Heart right ventricle (tissue), 16 donors: Measurements from ENCODE around the gene SLC28A2. TPM values are rescaled to one million over a fixed set of nuclear protein-coding genes. Genes with fewer than 3 reads are reported as not detected.

Source experiments
- ATAC-seq, 8 donors: fragments of 200-7000 bp; cut with Tn5 transposase; one replicate each; pipeline ENCODE4 v1.9.1; 2020; ENCODE audit warnings: mild to moderate bottlenecking in 8 of 8, moderate library complexity in 8 of 8, moderate number of reproducible peaks in 1 of 8
- DNase-seq, 2 donors: peaks; one replicate each; pipeline ENCODE4 v3.0.0-alpha.2; 2020
- H3K27ac ChIP-seq, 10 donors: fragments of 200-600 bp; sonication (generic) in 2 of 10; one replicate each; pipeline versions ENCODE4 v1.5.0 to v1.8.0; 2020 to 2022; ENCODE audit warnings: mild to moderate bottlenecking in 3 of 10
- H3K27me3 ChIP-seq, 7 donors: fragments of 200-600 bp; one replicate each; pipeline ENCODE4 v1.8.0; 2021 to 2022; ENCODE audit warnings: mild to moderate bottlenecking in 2 of 7
- H3K36me3 ChIP-seq, 9 donors: fragments of 200-600 bp; sonication (generic) in 1 of 9; one replicate each; pipeline versions ENCODE4 v1.5.0 to v1.8.0; 2020 to 2022; ENCODE audit warnings: mild to moderate bottlenecking in 2 of 9
- H3K4me1 ChIP-seq, 9 donors: fragments of 200-600 bp; sonication (generic) in 1 of 9; one replicate each; pipeline versions ENCODE4 v1.5.0 to v1.8.0; 2020 to 2022; ENCODE audit warnings: mild to moderate bottlenecking in 4 of 9
- H3K4me3 ChIP-seq, 10 donors: fragments of 200-600 bp; sonication (generic) in 2 of 10; one replicate each; pipeline versions ENCODE4 v1.5.0 to v1.8.0; 2020 to 2022; ENCODE audit warnings: mild to moderate bottlenecking in 7 of 10, moderate library complexity in 2 of 10
- H3K9me3 ChIP-seq, 11 donors: fragments of 200-600 bp in 10 of 11; sonication (generic) in 2 of 11; one replicate each; pipeline versions ENCODE4 v1.5.0 to v1.8.0; 2013 to 2022; ENCODE audit warnings: mild to moderate bottlenecking in 2 of 11, control low read depth in 1 of 11, moderate library complexity in 1 of 11
- CTCF ChIP-seq, 9 donors: fragments of 200-600 bp; sonication (generic) in 2 of 9; IDR thresholded peaks; one replicate each; pipeline versions ENCODE4 v1.5.0 to v1.8.0; 2021 to 2022; ENCODE audit warnings: antibody characterized with exemption in 9 of 9, mild to moderate bottlenecking in 5 of 9, moderate library complexity in 1 of 9
- WGBS, 2 donors: extraction: QIAGEN DNeasy Blood & Tissue Kit; methylation state at CpG; one replicate each; pipeline ENCODE4 v1.1.7; 2013; ENCODE audit warnings: inconsistent platforms in 1 of 2; 5-methylcytosine and 5-hydroxymethylcytosine counted together
- intact Hi-C, 10 donors: fragments of 100-400 bp; cut with DNase I; formaldehyde crosslinking; loops; one replicate each; pipeline versions ENCODE4 v1.11.1 to v1.14.2; 2022
- polyA plus RNA-seq, 2 donors: library from polyadenylated mRNA; stranded (reverse); fragments of 200-250 nt; gene quantifications; one replicate each; pipeline ENCODE4 v1.2.3, GENCODE V29; 2013
- total RNA-seq, 10 donors: library from RNA; stranded (reverse); fragmentation: NEBNext Ultra II Directional in 3 of 10; extraction: Animal tissue kit (Norgen Biotek cat#: 25700) in 3 of 10; gene quantifications; one replicate each; pipeline versions ENCODE4 v1.2.1 to v1.2.4, GENCODE V29; 2021 to 2023
- donor health status: Arrhythmogenic right ventricular cardiomyopathy.
- donor health status: ischemic (EF 13 %, LVEDD 7.1; RV severe dilation, severe dysfunction).
- donor health status: healthy with polysubstance abuse.
- donor health status: DM: no; HTN: yes; CAD: no.
- donor health status: DM: no; HTN: no; CAD: no.
- donor health status: ischemic (EF 25% LVEDD 6.9; RV normal size, moderate dysfunction).
- donor health status: ischemic (EF 25% LVEDD 5.7; RV mildly dilated, moderate dysfunction).
- donor health status: healthy.
- donor health status: DM: yes; HTN: yes; CAD: no.
- donor health status: Ischemic cardiomyopathy.
- donor health status: ischemic (EF 35%, LVEDD 5.7; RV mildly dilated, moderate dysfunction).
- donor health status: nonischemic (EF 11% LVEDD 7.7; RV severe dilation, severe dysfunction).
- donor health status: DM: yes; HTN: yes; CAD: no.
- donor health status: PGD.
- donor health status: ischemic (EF 29% LVEDD 5.4; RV normal size, mild dysfunction).
- donor health status: nonischemic (EF 23%, LVEDD 6.1; RV moderate dilation, normal function).

Gene SLC28A2
- total and polyA plus RNA-seq, 12 donors: not detected

GRCh38 chr15:45279024-45279698 lies 27.1 kb downstream of the SLC28A2 start:
- Histone ChIP-seq H3K27me3 (no peaks in the 10 kb centered on the region), H3K9me3 (no peaks in the 10 kb centered on the region), H3K4me1 (peaks cover 5 to 23% (median 15%) of the 10 kb centered on the region in 9 donors), H3K36me3 (no peaks in the 10 kb centered on the region), H3K4me3 (peak overlapping the region; percentile 47 to 81 (median 65)), H3K27ac (peak overlapping the region; percentile 27 to 90 (median 87))
- intact Hi-C loops: loop anchor here in 4 of 10 donors (1.0 to 2.0 kb wide), 4 partner anchors 78 to 116 kb away; no protein-coding TSS in a partner anchor
- 1 to 5% methylated on average over 33 of the region's 33 CpGs for WGBS, 2 donors
- DNase-seq (peak; percentile 98), ATAC-seq (peak; percentile 100)
- peak in 1 of 9 donors; percentile 12 for TF ChIP-seq CTCF (IDR thresholded peaks at IDR 0.05)

GRCh38 chr15:45285413-45285812 lies 33.4 kb downstream of the SLC28A2 start:
- Histone ChIP-seq H3K4me1 (peaks cover 0 to 8% (median 0%) of the 10 kb centered on the region in 9 donors), H3K9me3 (no peaks in the 10 kb centered on the region), H3K36me3 (no peaks in the 10 kb centered on the region), H3K27ac (peak overlapping the region in 7 of 10 donors; percentile 11 to 47 (median 39)), H3K4me3 (no peak overlapping the region), H3K27me3 (no peaks in the 10 kb centered on the region)
- 55 to 57% methylated on average over 2 of the region's 2 CpGs for WGBS, 2 donors
- no peak for DNase-seq
- intact Hi-C loops: no loop called here
- peak in 5 of 8 donors; percentile 50 to 80 (median 72) for ATAC-seq
- TF ChIP-seq CTCF (IDR thresholded peaks at IDR 0.05): no peak

GRCh38 chr15:45287390-45287956 lies 35.4 kb downstream of the SLC28A2 start:
- H3K27ac ChIP-seq: no peak overlapping the region
- TF ChIP-seq CTCF (IDR thresholded peaks at IDR 0.05): no peak
- 62 to 67% methylated on average over 2 of the region's 2 CpGs for WGBS, 2 donors
- peaks cover 0 to 17% (median 0%) of the 10 kb centered on the region in 9 donors for H3K4me1 ChIP-seq
- DNase-seq: no peak
- H3K9me3 ChIP-seq: no peaks in the 10 kb centered on the region
- no peak overlapping the region for H3K4me3 ChIP-seq
- ATAC-seq: no peak
- no peaks in the 10 kb centered on the region for H3K27me3 ChIP-seq
- no peaks in the 10 kb centered on the region for H3K36me3 ChIP-seq
- intact Hi-C loops: no loop called here

GRCh38 chr15:45288947-45289346 lies 36.9 kb downstream of the SLC28A2 start:
- Histone ChIP-seq H3K27ac (no peak overlapping the region), H3K27me3 (no peaks in the 10 kb centered on the region), H3K36me3 (no peaks in the 10 kb centered on the region), H3K4me1 (peaks cover 0 to 17% (median 0%) of the 10 kb centered on the region in 9 donors), H3K4me3 (no peak overlapping the region), H3K9me3 (no peaks in the 10 kb centered on the region)
- intact Hi-C loops: no loop called here
- no peak for TF ChIP-seq CTCF (IDR thresholded peaks at IDR 0.05)
- DNase-seq: no peak
- WGBS, 2 donors: 78 to 82% methylated on average over 6 of the region's 6 CpGs
- no peak for ATAC-seq
